IMR-90 (cell line): ENCODE data around the gene DISC1. TPM values are rescaled to one million over a fixed set of nuclear protein-coding genes. Genes with fewer than 3 reads are reported as not detected.

Experiments
- ATAC-seq: fragments of 200-7000 bp; cut with Tn5 transposase; 2 replicates; pipeline ENCODE4 v1.9.1; 2020; ENCODE audit warnings: low read depth, mild to moderate bottlenecking, moderate library complexity
- BruUV-seq: library from RNA; stranded (reverse); fragments of 400-500 nt; replicated peaks from 2 replicates; lab custom pipeline; 2021; lab: Mats Ljungman, UMichigan
- CTCF ChIA-PET: fragments of 300-600 bp; formaldehyde crosslinking; extraction: SDS; loops from one replicate; lab custom pipeline; 2021; ENCODE audit warnings: antibody characterized with exemption; lab: Yijun Ruan, JAX
- POLR2A ChIA-PET: fragments of 300-600 bp; sonication (Branson Sonifier 250); formaldehyde crosslinking; loops from one replicate; lab custom pipeline; 2022; ENCODE audit warnings: antibody characterized with exemption; ENCODE audit not compliant: unreplicated experiment; lab: Charles Lee
- DNase-seq: peaks from one replicate; pipeline ENCODE4 v3.0.0; 2013
- H2AFZ ChIP-seq: replicated peaks from 2 replicates; pipeline ENCODE3; 2013; ENCODE audit warnings: low read length, mild to moderate bottlenecking; ENCODE audit not compliant: poor library complexity
- H2AK5ac ChIP-seq: 2 replicates; pipeline ENCODE4 v1.6.1; 2013; ENCODE audit warnings: low read depth, low read length, inconsistent platforms
- H2AK9ac ChIP-seq: replicated peaks from 2 replicates; pipeline ENCODE3; 2013; ENCODE audit warnings: mild to moderate bottlenecking, low read depth, low read length, moderate library complexity; ENCODE audit not compliant: poor library complexity
- H2BK120ac ChIP-seq: 2 replicates; pipeline ENCODE4 v1.6.1; 2013; ENCODE audit warnings: low read depth, low read length, inconsistent platforms
- H2BK15ac ChIP-seq: 3 replicates; pipeline ENCODE4 v1.6.1; 2013; ENCODE audit warnings: low read depth, low read length, inconsistent platforms
- H2BK20ac ChIP-seq: 2 replicates; pipeline ENCODE4 v1.6.1; 2013; ENCODE audit warnings: low read depth, mild to moderate bottlenecking, inconsistent platforms, low read length, moderate library complexity
- H2BK5ac ChIP-seq: 2 replicates; pipeline ENCODE4 v1.6.1; 2013; ENCODE audit warnings: mild to moderate bottlenecking, low read depth, low read length, inconsistent platforms; ENCODE audit not compliant: poor library complexity, severe bottlenecking
- H3K14ac ChIP-seq: replicated peaks from 2 replicates; pipeline ENCODE4 v1.6.1; 2013; ENCODE audit warnings: low read depth, low read length, inconsistent platforms
- H3K18ac ChIP-seq: 2 replicates; pipeline ENCODE4 v1.6.1; 2013; ENCODE audit warnings: low read depth, low read length, control low read depth
- H3K23ac ChIP-seq: 2 replicates; pipeline ENCODE4 v1.6.1; 2013; ENCODE audit warnings: low read depth, low read length, inconsistent platforms
- H3K27ac ChIP-seq: 2 replicates; pipeline ENCODE4 v1.5.1; 2013; ENCODE audit warnings: mild to moderate bottlenecking, control low read depth, low read length; ENCODE audit not compliant: insufficient read depth
- H3K27me3 ChIP-seq: 2 replicates; pipeline ENCODE4 v1.6.1; 2013; ENCODE audit warnings: low read length; ENCODE audit not compliant: control insufficient read depth, insufficient read depth
- H3K36me3 ChIP-seq: 2 replicates; pipeline ENCODE4 v1.6.1; 2013; ENCODE audit warnings: low read length, mixed read lengths; ENCODE audit not compliant: control insufficient read depth, insufficient read depth
- H3K4ac ChIP-seq: 2 replicates; pipeline ENCODE4 v1.6.1; 2013; ENCODE audit warnings: low read depth, low read length, inconsistent platforms
- H3K4me1 ChIP-seq: 2 replicates; pipeline ENCODE4 v1.6.1; 2013; ENCODE audit warnings: low read length, mixed read lengths; ENCODE audit not compliant: control insufficient read depth, insufficient read depth
- H3K4me2 ChIP-seq: 2 replicates; pipeline ENCODE4 v1.6.1; 2013; ENCODE audit warnings: low read depth, mild to moderate bottlenecking, control low read depth, low read length, moderate library complexity
- H3K4me3 ChIP-seq: 2 replicates; pipeline ENCODE4 v1.5.1; 2013; ENCODE audit warnings: low read depth, mild to moderate bottlenecking, control low read depth, low read length, moderate library complexity; ENCODE audit not compliant: insufficient read depth
- H3K56ac ChIP-seq: 2 replicates; pipeline ENCODE4 v1.6.1; 2013; ENCODE audit warnings: low read length, inconsistent platforms; ENCODE audit not compliant: insufficient read depth; ENCODE audit errors: extremely low read depth
- H3K79me1 ChIP-seq, 2 experiments: 2 replicates each; pipeline ENCODE4 v1.6.1; 2013; ENCODE audit warnings: low read length in 2 of 2, inconsistent platforms in 1 of 2, low read depth in 1 of 2
- H3K9ac ChIP-seq: 2 replicates; pipeline ENCODE4 v1.6.1; 2013; ENCODE audit warnings: low read depth, low read length, control low read depth
- H3K9me1 ChIP-seq: 2 replicates; pipeline ENCODE4 v1.6.1; 2013; ENCODE audit warnings: low read length, inconsistent platforms; ENCODE audit not compliant: insufficient read depth
- H3K9me3 ChIP-seq: 2 replicates; pipeline ENCODE4 v1.6.1; 2013; ENCODE audit warnings: low read length; ENCODE audit not compliant: control insufficient read depth, insufficient read depth
- H4K20me1 ChIP-seq: 2 replicates; pipeline ENCODE4 v1.6.1; 2013; ENCODE audit warnings: low read length, inconsistent platforms; ENCODE audit not compliant: insufficient read depth
- H4K5ac ChIP-seq: 2 replicates; pipeline ENCODE4 v1.6.1; 2013; ENCODE audit warnings: mild to moderate bottlenecking, low read depth, low read length, control low read depth
- H4K8ac ChIP-seq, 2 experiments: 2 replicates each; pipeline ENCODE4 v1.6.1; 2013; ENCODE audit warnings: low read depth in 2 of 2, low read length in 2 of 2, control low read depth in 1 of 2, inconsistent platforms in 1 of 2
- H4K91ac ChIP-seq: 2 replicates; pipeline ENCODE4 v1.6.1; 2013; ENCODE audit warnings: low read depth, low read length, inconsistent platforms; ENCODE audit not compliant: insufficient read depth
- BHLHE40 ChIP-seq: fragments of 150-350 bp; IDR thresholded peaks from 2 replicates; pipeline ENCODE4 v1.6.1; 2016; ENCODE audit warnings: mild to moderate bottlenecking, low read depth, low read length
- CHD1 ChIP-seq: IDR thresholded peaks from 2 replicates; pipeline ENCODE4 v1.6.1; 2012; ENCODE audit warnings: low read depth, low read length, improper control_type of control experiment
- MAZ ChIP-seq: IDR thresholded peaks from 2 replicates; pipeline ENCODE4 v1.6.1; 2012; ENCODE audit warnings: low read depth, mild to moderate bottlenecking, low read length, improper control_type of control experiment, moderate library complexity, borderline replicate concordance
- MXI1 ChIP-seq: IDR thresholded peaks from 2 replicates; pipeline ENCODE4 v1.6.1; 2012; ENCODE audit warnings: low read depth, mild to moderate bottlenecking, low read length, moderate library complexity, borderline replicate concordance
- NFE2L2 ChIP-seq: fragments of 150-350 bp; IDR thresholded peaks from 2 replicates; pipeline ENCODE4 v1.6.1; 2016; ENCODE audit warnings: low read depth, mild to moderate bottlenecking, low read length
- RFX5 ChIP-seq: IDR thresholded peaks from 2 replicates; pipeline ENCODE4 v1.8.0; 2012; ENCODE audit warnings: low read depth, mild to moderate bottlenecking, low read length, moderate library complexity
- SMC3 ChIP-seq: fragments of 150-350 bp; IDR thresholded peaks from 2 replicates; pipeline ENCODE4 v1.6.1; 2016; ENCODE audit warnings: low read depth, mild to moderate bottlenecking, antibody characterized with exemption, low read length, moderate library complexity
- USF2 ChIP-seq: fragments of 150-350 bp; IDR thresholded peaks from 2 replicates; pipeline ENCODE4 v1.6.1; 2017; ENCODE audit warnings: mild to moderate bottlenecking, antibody characterized with exemption, low read length, low read depth
- WGBS, 2 experiments: methylation state at CpG; one replicate each; pipeline versions ENCODE4 v1.1.5 to v1.1.7; 2013; ENCODE audit warnings: missing lambda C conversion rate in 2 of 2; ENCODE audit not compliant: insufficient read length in 1 of 2; ENCODE audit errors: extremely low coverage in 2 of 2; 5-methylcytosine and 5-hydroxymethylcytosine counted together
- dilution Hi-C: fragments of 300-500 bp; cut with HindIII; formaldehyde crosslinking; loops from one replicate; pipeline ENCODE4 v1.14.3; 2018; ENCODE audit warnings: low sequenced_read_pairs; ENCODE audit not compliant: unreplicated experiment
- in situ Hi-C: fragments of 300-500 bp; cut with MboI; formaldehyde crosslinking; loops from 3 replicates; pipeline ENCODE4 v1.14.3; 2019; ENCODE audit warnings: low sequenced_read_pairs, inconsistent platforms, mixed read lengths
- intact Hi-C: fragments of 100-400 bp; cut with micrococcal nuclease; formaldehyde crosslinking; loops from 2 replicates; pipeline ENCODE4 v1.10.0; 2022
- polyA plus RNA-seq, 3 experiments: library from polyadenylated mRNA; depleted of rRNA; stranded (reverse); fragments of >200 nt; gene quantifications; 2 replicates each; pipeline ENCODE4 v1.2.3, GENCODE V29; 2012; ENCODE audit warnings: low replicate concordance in 1 of 3
- total RNA-seq: library from RNA; depleted of rRNA; stranded (reverse); fragments of >200 nt; gene quantifications from 2 replicates; pipeline ENCODE4 v1.2.3, GENCODE V29; 2012

DISC1 gene
- total and polyA plus RNA-seq, 2 of the 4 experiments (the other 2 are of a cell fraction): 2.2 to 7.0 TPM

GRCh38 chr1:232045139-232045994 lies 418.8 kb downstream of the DISC1 start (continued):
- TF ChIP-seq BHLHE40: no peak

GRCh38 chr1:232046451-232047306 lies 420.1 kb downstream of the DISC1 start:
- Histone ChIP-seq H4K8ac (no peak overlapping the region), H4K91ac (no peak overlapping the region), H3K56ac (no peak overlapping the region), H3K27me3 (no peaks in the 10 kb centered on the region), H2BK15ac (no peak overlapping the region), H2AFZ (no peak overlapping the region), H4K20me1 (no peaks in the 10 kb centered on the region), H3K4me2 (no peak overlapping the region), H3K79me1 (no peaks in the 10 kb centered on the region), H3K9ac (no peak overlapping the region), H2BK120ac (no peak overlapping the region), H3K9me1 (no peaks in the 10 kb centered on the region), H3K4ac (no peak overlapping the region), H3K9me3 (no peaks in the 10 kb centered on the region), H3K18ac (no peak overlapping the region), H2AK5ac (no peak overlapping the region), H3K23ac (no peak overlapping the region), H3K4me3 (no peak overlapping the region), H2AK9ac (no peak overlapping the region), H3K14ac (no peak overlapping the region), H3K36me3 (no peaks in the 10 kb centered on the region), H2BK20ac (no peak overlapping the region), H2BK5ac (no peak overlapping the region), H4K5ac (no peak overlapping the region), H3K4me1 (no peaks in the 10 kb centered on the region), H3K27ac (no peak overlapping the region)
- intact Hi-C loops (no loop called here), in situ Hi-C loops (no loop called here), dilution Hi-C loops (no loop called here)
- no CpG with 5 or more reads among the region's 3 CpGs for WGBS, 2 experiments
- no TSS peak for BruUV-seq
- TF ChIP-seq CHD1: no peak
- TF ChIP-seq USF2: no peak
- no peak for TF ChIP-seq RFX5
- TF ChIP-seq NFE2L2: no peak
- no peak for TF ChIP-seq SMC3
- TF ChIP-seq MAZ: no peak
- TF ChIP-seq MXI1: no peak
- ChIA-PET CTCF (no interaction called here), POLR2A (no interaction called here)
- no peak for ATAC-seq
- no peak for DNase-seq
